Esophagus (tissue), 2 donors: ENCODE measurements around the gene FHOD3. TPM values are rescaled to one million over a fixed set of nuclear protein-coding genes. Genes with fewer than 3 reads are reported as not detected.

ENCODE experiments used
- H3K27ac ChIP-seq, 2 donors: one replicate each; pipeline ENCODE4 v1.5.1; 2013; ENCODE audit warnings: low read depth in 2 of 2, mild to moderate bottlenecking in 2 of 2, inconsistent platforms in 1 of 2, low read length in 1 of 2, moderate library complexity in 1 of 2
- H3K27me3 ChIP-seq, 2 donors: one replicate each; pipeline ENCODE4 v1.6.1; 2013; ENCODE audit warnings: low read length in 2 of 2, control low read depth in 1 of 2, mild to moderate bottlenecking in 1 of 2; ENCODE audit not compliant: insufficient read depth in 2 of 2, control insufficient read depth in 1 of 2
- H3K36me3 ChIP-seq, 2 donors: one replicate each; pipeline ENCODE4 v1.6.1; 2013; ENCODE audit warnings: low read length in 1 of 2; ENCODE audit not compliant: control insufficient read depth in 2 of 2, insufficient read depth in 2 of 2
- H3K4me1 ChIP-seq, 2 donors: one replicate each; pipeline ENCODE4 v1.6.1; 2013; ENCODE audit warnings: low read length in 1 of 2; ENCODE audit not compliant: control insufficient read depth in 2 of 2, insufficient read depth in 2 of 2
- H3K4me3 ChIP-seq, 2 donors: one replicate each; pipeline ENCODE4 v1.5.1; 2013; ENCODE audit warnings: low read length in 2 of 2, mild to moderate bottlenecking in 2 of 2, low read depth in 1 of 2, moderate library complexity in 1 of 2
- H3K9me3 ChIP-seq, 2 donors: one replicate each; pipeline ENCODE4 v1.6.1; 2013; ENCODE audit warnings: mild to moderate bottlenecking in 2 of 2, low read depth in 1 of 2, low read length in 1 of 2, moderate library complexity in 1 of 2; ENCODE audit not compliant: control insufficient read depth in 2 of 2, insufficient read depth in 1 of 2
- WGBS, 2 donors: extraction: QIAGEN DNeasy Blood & Tissue Kit; methylation state at CpG; one replicate each; pipeline ENCODE4 v1.1.7; 2013; 5-methylcytosine and 5-hydroxymethylcytosine counted together
- polyA plus RNA-seq, 2 donors: library from polyadenylated mRNA; stranded (reverse); fragments of 200-250 nt; gene quantifications; one replicate each; pipeline ENCODE4 v1.2.3, GENCODE V29; 2013
- donor health status: healthy with polysubstance abuse.
- donor health status: Bipolar disorder and iron deficiency.

FHOD3 gene
- polyA plus RNA-seq, 2 donors, result 3.7 to 11.1 TPM

DNA sequence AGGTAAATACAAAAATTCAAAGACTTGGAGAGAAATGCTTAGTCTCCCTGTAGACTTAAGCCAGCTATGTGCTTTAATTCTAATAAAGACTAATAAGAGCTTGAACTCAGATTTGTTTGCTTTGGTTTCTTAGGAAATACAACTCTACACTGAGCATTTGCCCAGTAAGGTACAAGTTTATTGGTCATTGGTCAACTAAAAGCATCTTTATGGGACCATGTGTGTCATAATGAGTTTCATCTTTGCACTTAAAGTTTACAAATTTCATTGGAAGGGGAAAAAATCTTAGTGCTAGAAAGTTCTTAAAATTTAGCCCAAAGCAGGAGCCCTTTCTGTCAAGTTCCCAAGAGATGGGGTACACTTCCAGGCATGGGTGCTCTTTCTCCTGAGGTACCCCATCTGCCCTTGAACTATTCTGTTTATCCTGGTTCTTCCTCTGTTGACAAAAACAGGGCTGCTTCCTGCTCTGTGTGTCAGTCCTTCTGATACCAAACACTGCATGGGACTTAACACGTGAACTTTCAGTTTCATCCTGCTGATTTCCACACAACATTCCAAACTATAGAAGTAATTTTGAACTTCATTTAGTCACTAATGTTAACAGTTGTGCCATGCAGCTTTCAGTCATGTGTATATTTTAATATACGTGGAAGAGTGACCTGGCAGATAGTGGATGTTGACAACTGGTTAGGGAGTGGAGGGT lies 331.1 kb downstream of the FHOD3 start:
- Histone ChIP-seq H3K27ac (peak overlapping the region in 1 of 2 donors; percentile 35), H3K4me1 (no peaks in the 10 kb centered on the region), H3K9me3 (no peaks in the 10 kb centered on the region), H3K36me3 (no peaks in the 10 kb centered on the region), H3K4me3 (no peak overlapping the region), H3K27me3 (no peaks in the 10 kb centered on the region)
- WGBS, 2 donors, result 22 to 24% methylated on average over 2 of the region's 2 CpGs

DNA sequence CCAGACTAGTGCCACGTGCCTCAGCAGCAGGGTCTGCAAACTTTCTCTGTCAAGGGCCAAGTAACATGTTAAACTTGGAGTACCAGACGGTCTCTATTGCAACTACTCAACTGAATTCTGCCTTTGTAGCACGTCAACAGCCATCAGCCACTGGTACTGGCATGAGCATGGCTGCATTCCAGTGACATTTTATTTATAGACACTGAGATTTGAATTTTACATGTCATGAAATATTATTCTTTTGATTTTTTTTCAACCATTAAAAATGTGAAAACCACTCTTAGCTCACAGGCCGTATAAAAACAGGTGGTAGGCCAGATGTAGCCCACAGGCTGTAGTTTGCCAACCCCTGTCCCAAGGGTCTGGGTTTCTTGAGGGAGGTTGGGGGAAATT lies 331.6 kb downstream of the FHOD3 start:
- Histone ChIP-seq H3K36me3 (no peaks in the 10 kb centered on the region), H3K4me1 (no peaks in the 10 kb centered on the region), H3K4me3 (no peak overlapping the region), H3K27me3 (no peaks in the 10 kb centered on the region), H3K9me3 (no peaks in the 10 kb centered on the region), H3K27ac (peak overlapping the region in 1 of 2 donors; percentile 2)
- 65 to 70% methylated on average over 4 of the region's 4 CpGs for WGBS, 2 donors

DNA sequence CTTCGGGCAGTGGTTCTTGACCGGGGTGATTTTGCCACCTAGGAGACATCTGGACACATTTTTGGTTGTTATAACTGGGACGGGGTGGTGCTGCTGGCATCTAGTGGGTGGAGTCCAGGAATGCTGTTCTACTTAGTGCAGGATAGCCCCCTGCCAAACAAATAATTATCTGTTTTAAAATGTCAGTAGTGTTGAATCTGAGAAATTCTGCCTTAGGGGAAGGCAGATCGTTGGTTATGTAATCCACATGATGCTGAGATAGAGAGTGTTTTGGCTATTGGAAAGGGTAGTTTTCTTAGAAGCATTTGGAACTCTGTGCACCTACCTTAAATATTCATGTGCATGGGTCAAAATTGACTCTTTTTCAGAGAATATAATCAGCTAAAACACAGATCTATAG lies 332.3 kb downstream of the FHOD3 start:
- H3K4me1 ChIP-seq, result peaks cover 0 to 3% of the 10 kb centered on the region in 2 donors
- H3K27ac ChIP-seq, result no peak overlapping the region
- no peaks in the 10 kb centered on the region for H3K36me3 ChIP-seq
- no peaks in the 10 kb centered on the region for H3K27me3 ChIP-seq
- no peak overlapping the region for H3K4me3 ChIP-seq
- no peaks in the 10 kb centered on the region for H3K9me3 ChIP-seq
- 69 to 76% methylated on average over 4 of the region's 4 CpGs for WGBS, 2 donors

DNA sequence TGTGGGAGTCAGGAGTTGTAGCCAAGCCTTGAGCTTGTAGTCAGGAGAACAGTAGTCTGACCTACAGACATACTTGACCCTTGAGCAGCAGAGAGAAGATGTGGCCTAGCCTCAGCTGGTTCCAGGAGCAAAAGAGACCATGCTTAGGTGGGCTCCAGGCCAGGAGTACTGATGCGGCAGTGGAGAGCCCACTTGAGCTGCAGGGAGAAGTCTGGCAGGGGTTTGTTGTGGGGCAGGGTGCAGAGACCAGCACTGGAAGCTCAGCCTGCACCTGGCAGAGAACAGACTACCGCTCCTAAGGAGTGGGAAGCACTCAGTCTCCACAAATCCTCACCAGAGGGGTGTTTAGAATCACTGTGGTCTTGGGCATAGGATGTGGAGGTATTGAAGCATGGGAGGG lies 333.4 kb downstream of the FHOD3 start:
- Histone ChIP-seq H3K9me3 (no peaks in the 10 kb centered on the region), H3K4me3 (no peak overlapping the region), H3K4me1 (peaks cover 0 to 3% of the 10 kb centered on the region in 2 donors), H3K36me3 (no peaks in the 10 kb centered on the region), H3K27ac (no peak overlapping the region), H3K27me3 (no peaks in the 10 kb centered on the region)
- WGBS, 2 donors, result 87 to 92% methylated on average over 2 of the region's 2 CpGs

DNA sequence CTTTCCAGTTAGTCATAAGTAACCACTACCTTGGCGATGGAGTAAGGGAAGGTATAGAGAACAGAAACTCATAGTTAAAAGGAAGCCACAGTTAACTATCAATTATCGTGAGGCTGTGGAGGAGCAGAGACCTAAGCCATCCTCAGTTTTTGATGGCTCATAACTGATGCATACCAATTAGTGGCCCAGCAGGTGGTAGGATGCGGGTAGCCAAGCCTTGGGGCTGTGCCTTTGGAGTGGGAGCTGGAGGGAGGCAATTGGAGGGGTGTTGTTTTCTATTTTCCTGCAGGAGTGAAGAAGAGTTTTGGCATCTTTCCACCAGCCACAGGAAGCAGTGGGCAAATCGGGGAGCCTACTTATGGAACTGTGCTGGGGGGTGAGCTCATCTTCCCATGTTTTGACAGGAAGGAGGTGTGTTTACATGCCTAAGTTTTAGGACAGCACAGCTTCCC lies 336.5 kb downstream of the FHOD3 start:
- Histone ChIP-seq H3K27me3 (no peaks in the 10 kb centered on the region), H3K9me3 (no peaks in the 10 kb centered on the region), H3K4me3 (no peak overlapping the region), H3K36me3 (no peaks in the 10 kb centered on the region), H3K4me1 (peaks cover 0 to 3% of the 10 kb centered on the region in 2 donors), H3K27ac (no peak overlapping the region)
- 66 to 71% methylated on average over 4 of the region's 4 CpGs for WGBS, 2 donors

DNA sequence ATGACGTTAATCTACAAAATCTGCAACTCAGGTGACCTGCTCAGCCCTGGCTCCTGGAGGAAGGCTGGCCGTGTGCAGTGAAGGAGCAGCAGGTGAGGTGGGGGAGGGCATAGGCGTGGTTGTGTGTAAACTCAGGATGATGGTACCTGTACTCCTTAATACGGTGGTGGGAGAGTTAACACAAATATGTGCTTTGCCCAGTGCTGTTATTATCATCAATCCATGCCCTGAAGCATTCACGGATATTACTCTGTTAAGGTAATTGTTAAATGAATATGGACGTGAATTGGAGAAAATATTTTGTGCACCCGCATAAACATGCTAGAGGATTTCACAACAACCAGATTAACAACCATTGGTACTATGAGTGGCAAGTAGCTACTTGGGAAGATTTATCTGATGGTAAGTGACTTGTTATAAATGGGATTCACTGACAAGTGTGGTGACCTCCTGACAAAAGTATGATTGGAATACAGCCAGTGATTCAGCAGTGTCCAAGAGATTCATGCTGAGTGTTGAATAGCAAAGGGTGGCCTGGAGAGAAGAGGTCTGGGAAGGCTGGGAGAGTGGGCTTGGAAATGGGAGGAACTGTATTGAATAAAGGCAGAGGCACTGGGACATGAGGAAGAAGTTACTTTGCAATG lies 337.2 kb downstream of the FHOD3 start:
- Histone ChIP-seq H3K36me3 (no peaks in the 10 kb centered on the region), H3K27me3 (no peaks in the 10 kb centered on the region), H3K27ac (no peak overlapping the region), H3K4me3 (no peak overlapping the region), H3K9me3 (no peaks in the 10 kb centered on the region), H3K4me1 (peaks cover 0 to 3% of the 10 kb centered on the region in 2 donors)
- 49 to 51% methylated on average over 7 of the region's 7 CpGs for WGBS, 2 donors

DNA sequence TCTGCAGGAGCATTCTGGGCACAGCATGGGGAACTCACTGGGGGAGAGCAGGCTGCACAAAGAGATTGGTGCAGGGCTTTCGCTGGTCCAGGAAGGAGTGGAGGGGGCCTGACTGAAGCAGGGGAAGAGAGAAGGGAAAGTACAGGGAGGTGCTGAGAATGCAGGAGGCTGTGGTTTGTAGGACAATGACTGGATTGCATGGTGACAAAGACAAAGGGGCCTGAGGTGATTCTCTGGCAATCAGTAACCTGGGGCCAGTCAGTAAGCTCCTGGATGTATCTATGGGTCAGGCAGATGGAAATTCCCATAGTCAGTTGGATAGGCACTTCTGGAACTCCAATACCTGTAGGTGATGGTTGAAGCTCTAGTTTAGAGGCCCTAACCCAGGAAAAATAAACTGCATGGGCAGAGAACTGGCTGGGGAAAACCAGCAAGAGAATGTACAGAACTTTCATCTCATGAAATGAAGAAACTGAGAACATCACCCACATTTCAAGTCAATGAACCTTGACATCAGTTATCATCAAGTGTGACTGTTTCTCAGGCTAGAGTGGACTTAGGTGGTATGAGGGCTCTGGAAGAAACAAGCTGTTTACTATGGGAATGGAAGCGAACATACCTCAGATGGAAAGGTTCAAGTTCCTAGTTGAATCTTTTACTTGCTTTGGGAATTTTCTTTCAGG lies 338.0 kb downstream of the FHOD3 start:
- H3K9me3 ChIP-seq, result no peaks in the 10 kb centered on the region
- H3K4me3 ChIP-seq, result no peak overlapping the region
- WGBS, 2 donors, result 90 to 94% methylated on average over 2 of the region's 2 CpGs
- H3K4me1 ChIP-seq, result peaks cover 0 to 3% of the 10 kb centered on the region in 2 donors
- H3K36me3 ChIP-seq, result no peaks in the 10 kb centered on the region
- no peak overlapping the region for H3K27ac ChIP-seq
- H3K27me3 ChIP-seq, result no peaks in the 10 kb centered on the region

DNA sequence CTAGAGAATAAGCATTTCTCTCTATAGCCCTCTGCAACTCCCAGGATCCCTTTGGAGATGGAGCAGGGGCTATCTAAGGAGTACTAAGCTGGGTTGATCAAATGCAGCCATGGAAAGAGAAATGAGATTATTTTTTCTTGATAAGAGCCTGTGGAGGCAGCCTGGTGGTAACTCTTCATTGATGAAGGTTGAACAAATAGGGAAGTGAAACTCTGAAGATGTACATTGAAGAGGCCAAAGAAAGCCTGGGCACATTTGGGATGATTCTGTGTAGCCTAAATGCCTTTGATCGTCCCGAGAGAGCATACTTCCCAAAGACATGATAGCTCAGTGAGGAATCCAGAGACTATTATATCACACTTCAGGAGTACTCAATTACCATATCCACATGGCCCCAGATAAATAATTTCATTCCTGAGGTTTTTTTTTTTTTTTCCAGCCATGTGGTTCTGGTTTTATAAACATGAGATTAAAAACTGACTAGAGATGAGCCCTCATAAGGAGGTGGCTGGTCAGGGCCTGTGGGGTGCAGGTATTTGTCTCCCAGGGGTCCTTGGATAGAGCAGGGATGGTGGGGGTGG lies 338.8 kb downstream of the FHOD3 start:
- Histone ChIP-seq H3K4me1 (peaks cover 0 to 3% of the 10 kb centered on the region in 2 donors), H3K4me3 (no peak overlapping the region), H3K36me3 (no peaks in the 10 kb centered on the region), H3K27me3 (no peaks in the 10 kb centered on the region), H3K27ac (no peak overlapping the region), H3K9me3 (no peaks in the 10 kb centered on the region)
- 80 to 86% methylated on average over 2 of the region's 2 CpGs for WGBS, 2 donors

DNA sequence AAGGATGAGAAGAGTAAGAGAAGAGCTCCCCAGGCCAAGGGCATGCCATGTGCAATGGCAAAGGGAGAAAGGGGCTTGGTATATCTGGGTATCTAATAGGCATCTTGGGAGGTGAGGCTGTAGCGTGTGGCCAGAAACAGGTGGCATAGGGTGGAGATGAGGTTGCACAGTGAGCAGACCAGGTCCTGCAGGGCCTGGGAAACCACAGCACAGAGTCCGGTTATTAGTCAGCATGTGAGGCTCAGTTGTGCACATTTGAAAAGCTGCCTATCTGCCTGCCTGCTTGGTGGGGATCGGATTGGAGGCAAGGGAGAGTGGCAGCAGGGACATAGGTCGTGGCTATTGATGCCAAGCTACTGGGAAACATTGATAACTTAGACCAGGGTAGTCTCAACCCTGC lies 340.7 kb downstream of the FHOD3 start:
- WGBS, 2 donors, result 86 to 92% methylated on average over 4 of the region's 4 CpGs
- Histone ChIP-seq H3K27me3 (no peaks in the 10 kb centered on the region), H3K27ac (no peak overlapping the region)

More for the DNA sequence above, 340.7 kb downstream of the FHOD3 start:
- Histone ChIP-seq H3K4me1 (peaks cover 0 to 3% of the 10 kb centered on the region in 2 donors), H3K36me3 (no peaks in the 10 kb centered on the region), H3K9me3 (no peaks in the 10 kb centered on the region), H3K4me3 (no peak overlapping the region)
